ENCODE measurements around the gene UBTD2.

DNA sequence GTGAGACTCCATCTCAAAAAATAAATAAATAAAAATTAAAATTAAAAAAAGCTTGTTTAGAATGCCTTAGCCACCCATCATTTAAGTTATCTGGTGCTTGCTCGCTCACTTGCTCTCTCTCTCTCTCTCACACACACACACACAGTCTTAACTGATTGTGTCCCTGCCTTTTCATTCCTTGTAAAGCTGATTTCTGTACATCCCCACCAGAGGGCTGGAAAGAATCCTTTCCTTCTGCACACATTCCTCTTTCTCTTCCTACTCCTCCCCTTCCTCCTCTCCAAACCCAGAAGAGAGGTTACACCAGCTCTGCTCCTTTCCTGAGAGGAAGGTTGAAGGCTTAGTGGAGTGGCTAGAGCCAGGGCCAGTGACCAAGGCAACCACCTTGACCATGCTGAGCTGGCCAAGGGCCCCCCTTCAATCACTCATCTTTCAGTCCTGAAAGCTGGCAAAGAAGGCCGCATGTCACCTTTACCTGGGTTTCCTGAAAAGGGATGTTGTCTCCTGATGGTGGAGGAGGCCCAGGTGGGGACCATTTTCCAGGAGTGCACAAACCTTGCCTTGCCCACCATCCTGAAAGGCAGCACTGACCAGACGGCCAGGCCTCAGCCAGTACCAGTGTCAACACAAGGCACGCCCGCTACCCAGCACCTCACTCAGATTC is 121.1 kb downstream of the UBTD2 start:
- TF ChIP-seq EZH2 (IDR thresholded peaks at IDR 0.05) (no peak), POLR2AphosphoS5 (IDR thresholded peaks at IDR 0.05; ENCODE audit: borderline replicate concordance, low read depth, low read length) (no peak)
